Left ventricle myocardium inferior (tissue), 1 donor: ENCODE data around the gene PEA15. TPM values are rescaled to one million over a fixed set of nuclear protein-coding genes. Genes with fewer than 3 reads are reported as not detected.
A peak's percentile ranks its signal among the peaks of the same experiment; 100 is the strongest.

Experiments
- DNase-seq: peaks from one replicate; pipeline ENCODE4 v3.0.0-alpha.2; 2020
- H3K27ac ChIP-seq: fragments of 200-600 bp; replicated peaks from 2 replicates; pipeline ENCODE4 v1.8.0; 2021
- H3K27me3 ChIP-seq: fragments of 200-600 bp; 2 replicates; pipeline ENCODE4 v1.8.0; 2021; ENCODE audit warnings: low read depth
- H3K36me3 ChIP-seq: fragments of 200-600 bp; 2 replicates; pipeline ENCODE4 v1.8.0; 2021
- H3K4me1 ChIP-seq: fragments of 200-600 bp; 2 replicates; pipeline ENCODE4 v1.8.0; 2021
- H3K4me3 ChIP-seq: fragments of 200-600 bp; 2 replicates; pipeline ENCODE4 v1.8.0; 2021; ENCODE audit warnings: mild to moderate bottlenecking, moderate library complexity
- H3K9me3 ChIP-seq: fragments of 200-600 bp; replicated peaks from 2 replicates; pipeline ENCODE4 v1.8.0; 2021
- intact Hi-C: fragments of 100-400 bp; cut with micrococcal nuclease; formaldehyde crosslinking; loops from one replicate; pipeline ENCODE4 v1.11.0; 2022
- total RNA-seq: library from RNA; stranded (reverse); fragmentation: NEBNext Ultra II Directional; extraction: Animal tissue kit (Norgen Biotek cat#: 25700); gene quantifications from one replicate; pipeline ENCODE4 v1.2.1, GENCODE V29; 2021
- TF ChIP-seq, protein P1 (sequence below): fragments of 200-600 bp; IDR thresholded peaks from 2 replicates; pipeline ENCODE4 v1.8.0; 2021; ENCODE audit warnings: antibody characterized with exemption, mild to moderate bottlenecking, borderline replicate concordance
- donor health status: DM: no; HTN: yes; CAD: no; lungs with severe emphysema.

Gene PEA15
- total RNA-seq, 1 donor from 2014 or later = 280 TPM

DNA sequence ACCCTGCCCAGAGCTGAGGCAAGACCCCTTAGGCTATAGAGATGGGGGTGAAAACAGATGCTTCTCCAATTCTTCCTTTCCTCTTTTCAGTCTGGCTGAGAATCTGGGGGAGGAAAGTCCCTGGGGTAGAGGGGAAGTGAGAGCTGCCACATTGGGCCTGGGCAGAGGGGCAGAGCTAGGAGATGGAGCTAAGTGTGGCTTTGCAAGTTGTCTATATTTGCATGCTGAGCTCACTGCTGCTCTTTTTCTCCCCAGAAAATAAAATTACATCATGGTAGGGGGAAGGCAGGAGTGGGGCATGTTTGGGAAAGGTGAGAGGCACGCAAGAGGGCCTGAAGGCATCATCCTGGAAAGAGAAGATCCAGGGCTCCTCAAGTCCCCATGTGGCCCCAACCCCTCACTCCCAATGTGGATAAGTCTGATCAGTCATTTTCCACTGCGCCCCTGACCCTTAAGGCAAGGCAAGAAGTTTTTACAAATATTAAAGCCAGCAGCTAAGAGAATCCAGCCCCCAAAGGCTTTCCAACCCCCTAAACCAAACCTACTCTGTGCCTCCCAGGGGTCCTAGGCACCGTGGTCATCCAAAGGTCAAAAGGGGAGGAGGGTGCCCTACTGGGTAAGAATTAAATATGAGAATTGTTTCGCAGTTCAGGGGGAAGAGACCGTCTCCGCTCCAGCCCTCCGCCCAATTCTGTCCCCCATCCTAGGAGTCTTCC is 500 bp upstream of the PEA15 start:
- H3K27ac ChIP-seq = peak overlapping the region; percentile 96
- intact Hi-C loops = no loop called here
- no peaks in the 10 kb centered on the region for H3K27me3 ChIP-seq
- H3K36me3 ChIP-seq = peaks cover 5% of the 10 kb centered on the region
- peak overlapping the region; percentile 95 for H3K4me3 ChIP-seq
- peaks cover 55% of the 10 kb centered on the region for H3K4me1 ChIP-seq
- H3K9me3 ChIP-seq = no peaks in the 10 kb centered on the region
- no peak for DNase-seq
- TF ChIP-seq, protein P1, sequence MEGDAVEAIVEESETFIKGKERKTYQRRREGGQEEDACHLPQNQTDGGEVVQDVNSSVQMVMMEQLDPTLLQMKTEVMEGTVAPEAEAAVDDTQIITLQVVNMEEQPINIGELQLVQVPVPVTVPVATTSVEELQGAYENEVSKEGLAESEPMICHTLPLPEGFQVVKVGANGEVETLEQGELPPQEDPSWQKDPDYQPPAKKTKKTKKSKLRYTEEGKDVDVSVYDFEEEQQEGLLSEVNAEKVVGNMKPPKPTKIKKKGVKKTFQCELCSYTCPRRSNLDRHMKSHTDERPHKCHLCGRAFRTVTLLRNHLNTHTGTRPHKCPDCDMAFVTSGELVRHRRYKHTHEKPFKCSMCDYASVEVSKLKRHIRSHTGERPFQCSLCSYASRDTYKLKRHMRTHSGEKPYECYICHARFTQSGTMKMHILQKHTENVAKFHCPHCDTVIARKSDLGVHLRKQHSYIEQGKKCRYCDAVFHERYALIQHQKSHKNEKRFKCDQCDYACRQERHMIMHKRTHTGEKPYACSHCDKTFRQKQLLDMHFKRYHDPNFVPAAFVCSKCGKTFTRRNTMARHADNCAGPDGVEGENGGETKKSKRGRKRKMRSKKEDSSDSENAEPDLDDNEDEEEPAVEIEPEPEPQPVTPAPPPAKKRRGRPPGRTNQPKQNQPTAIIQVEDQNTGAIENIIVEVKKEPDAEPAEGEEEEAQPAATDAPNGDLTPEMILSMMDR = no peak

DNA sequence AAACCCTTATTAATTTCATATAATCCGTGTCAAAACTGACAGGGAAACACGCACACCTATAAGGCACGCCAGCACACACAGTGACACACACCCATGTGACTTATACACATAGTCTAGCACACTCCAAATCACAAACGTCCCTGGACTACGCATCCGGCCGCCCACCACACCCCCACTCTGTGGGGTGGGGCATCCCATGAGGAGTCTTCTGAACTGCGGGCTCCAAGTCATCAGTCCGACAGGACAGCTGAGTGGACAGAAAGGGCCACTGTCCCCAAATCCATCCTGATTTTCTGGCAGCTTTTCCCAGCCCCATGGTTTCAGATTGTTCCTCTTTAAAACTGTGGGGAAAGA is 829 bp downstream of the PEA15 start:
- peak; percentile 33 for DNase-seq
- TF ChIP-seq, protein P1 = no peak
- peaks cover 68% of the 10 kb centered on the region for H3K4me1 ChIP-seq
- H3K27ac ChIP-seq = peak overlapping the region; percentile 96
- peak overlapping the region; percentile 95 for H3K4me3 ChIP-seq
- intact Hi-C loops = no loop called here
- H3K9me3 ChIP-seq = no peaks in the 10 kb centered on the region
- no peaks in the 10 kb centered on the region for H3K27me3 ChIP-seq
- H3K36me3 ChIP-seq = peaks cover 5% of the 10 kb centered on the region

DNA sequence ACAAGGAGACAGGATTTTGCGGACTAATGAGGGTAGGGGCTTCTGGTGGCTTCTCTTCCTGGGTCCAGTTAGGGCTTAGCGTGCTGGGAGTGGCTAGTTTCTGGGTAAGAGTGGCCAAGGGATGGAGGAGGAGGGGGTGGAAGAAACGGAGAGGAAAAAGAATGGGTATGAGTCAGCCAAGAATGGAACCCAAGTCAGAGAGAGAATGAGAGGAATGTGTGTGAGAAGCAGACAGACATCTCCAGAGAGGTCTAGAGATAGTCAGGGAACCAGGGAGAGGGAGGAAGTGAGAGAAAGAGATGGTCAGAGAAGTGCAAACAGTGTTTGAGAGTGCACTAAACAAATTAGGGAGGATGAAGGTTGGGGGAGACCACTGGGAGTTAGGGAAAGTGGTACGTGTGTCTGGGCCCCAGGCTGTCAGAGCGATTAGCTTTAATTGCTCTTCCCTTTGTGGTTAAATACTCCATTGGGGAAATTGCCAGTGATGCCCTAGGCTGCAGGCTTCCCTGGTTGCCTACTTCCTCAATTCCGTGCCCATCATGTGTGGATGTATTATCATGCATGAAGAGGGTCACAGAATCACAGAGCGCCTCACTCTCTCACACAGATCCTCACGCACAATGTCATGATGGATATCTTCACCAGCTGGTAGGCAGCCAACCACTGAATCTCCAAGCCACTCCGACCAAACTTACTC is 1.4 kb downstream of the PEA15 start:
- no peaks in the 10 kb centered on the region for H3K9me3 ChIP-seq
- H3K27ac ChIP-seq = peak overlapping the region; percentile 96
- intact Hi-C loops = no loop called here
- H3K36me3 ChIP-seq = peaks cover 10% of the 10 kb centered on the region
- no peaks in the 10 kb centered on the region for H3K27me3 ChIP-seq
- TF ChIP-seq, protein P1 = no peak
- no peak for DNase-seq
- peaks cover 74% of the 10 kb centered on the region for H3K4me1 ChIP-seq
- H3K4me3 ChIP-seq = peak overlapping the region; percentile 95

DNA sequence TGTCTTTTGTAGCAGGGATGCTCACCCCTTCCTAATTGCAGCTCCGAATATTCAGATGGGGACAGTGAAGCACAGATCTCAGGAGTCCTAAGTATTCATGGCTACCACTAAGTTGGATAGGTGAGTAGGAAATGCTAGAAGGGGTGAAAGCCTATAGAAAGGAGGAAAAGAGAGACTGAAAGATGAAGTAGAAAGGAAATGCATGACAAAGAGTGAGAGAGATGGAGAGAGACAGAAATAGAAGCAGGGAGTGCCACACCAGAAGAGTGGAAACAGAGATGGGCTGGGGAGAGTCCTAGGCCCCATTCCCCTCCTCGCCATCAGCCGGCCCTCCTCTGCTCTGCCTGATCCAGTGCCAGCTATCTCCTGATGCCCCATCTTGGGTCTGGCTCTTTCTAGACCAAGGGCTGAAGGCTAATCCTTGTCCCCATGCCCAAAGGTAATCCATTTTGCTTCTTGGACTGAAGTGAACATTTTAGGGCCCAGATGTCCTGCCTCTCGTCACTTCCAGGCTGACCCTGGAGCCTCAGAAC is 2.0 kb downstream of the PEA15 start:
- DNase-seq = no peak
- Histone ChIP-seq H3K4me3 (peak overlapping the region; percentile 95), H3K27ac (peak overlapping the region; percentile 96), H3K4me1 (peaks cover 80% of the 10 kb centered on the region), H3K9me3 (no peaks in the 10 kb centered on the region), H3K36me3 (peaks cover 16% of the 10 kb centered on the region), H3K27me3 (no peaks in the 10 kb centered on the region)
- TF ChIP-seq, protein P1 = no peak
- intact Hi-C loops = no loop called here

DNA sequence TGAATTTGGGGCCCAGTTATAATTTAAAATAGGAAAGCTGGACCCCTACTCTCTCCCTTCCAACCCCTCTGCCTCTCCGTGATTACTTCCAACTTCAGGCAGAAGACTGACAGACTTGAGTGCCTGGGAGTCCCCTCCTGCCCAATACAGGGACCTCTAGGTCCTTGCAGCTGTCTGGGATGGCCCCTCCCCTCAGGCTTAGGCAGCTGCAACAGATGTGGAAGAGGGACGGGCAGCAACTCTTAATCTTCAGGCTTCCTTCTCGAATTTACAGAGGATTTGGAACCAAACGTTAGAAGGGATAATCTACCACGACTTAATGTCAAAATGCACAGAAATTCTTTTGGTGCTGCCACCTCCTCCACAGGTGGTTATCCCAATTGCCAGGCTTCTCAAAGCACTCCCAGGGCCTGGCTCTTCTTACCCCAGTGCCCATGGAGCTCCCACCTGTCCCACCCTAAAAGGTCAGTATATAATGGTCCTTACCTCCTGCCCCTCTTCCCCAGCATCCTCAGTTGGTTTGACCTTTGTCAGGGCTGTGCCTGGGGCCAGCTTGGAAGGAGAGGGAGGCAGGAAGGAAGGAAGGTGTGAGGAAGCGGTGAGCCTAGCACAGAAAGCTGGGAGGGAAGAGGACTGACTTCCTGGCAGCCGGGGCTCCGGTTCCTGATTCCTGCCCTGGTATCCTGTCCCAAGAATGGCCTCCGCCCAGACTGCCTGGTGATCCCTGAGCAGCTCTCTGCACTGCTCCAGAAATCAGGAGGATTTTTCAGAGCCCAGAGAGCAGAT is 2.8 kb downstream of the PEA15 start:
- H3K4me3 ChIP-seq = peak overlapping the region; percentile 95
- peaks cover 24% of the 10 kb centered on the region for H3K36me3 ChIP-seq
- no peaks in the 10 kb centered on the region for H3K27me3 ChIP-seq
- H3K9me3 ChIP-seq = no peaks in the 10 kb centered on the region
- peak; percentile 25 for DNase-seq
- TF ChIP-seq, protein P1 = no peak
- intact Hi-C loops = no loop called here
- H3K4me1 ChIP-seq = peaks cover 81% of the 10 kb centered on the region
- H3K27ac ChIP-seq = peak overlapping the region; percentile 96
